GM21786 (cell line): Measurements from ENCODE around the gene MOV10L1.

Source experiments
- ATAC-seq: cut with Tn5 transposase; IDR thresholded peaks from one replicate; pipeline ENCODE4 v1.9.1; 2021; ENCODE audit not compliant: unreplicated experiment

The MOV10L1 gene

DNA sequence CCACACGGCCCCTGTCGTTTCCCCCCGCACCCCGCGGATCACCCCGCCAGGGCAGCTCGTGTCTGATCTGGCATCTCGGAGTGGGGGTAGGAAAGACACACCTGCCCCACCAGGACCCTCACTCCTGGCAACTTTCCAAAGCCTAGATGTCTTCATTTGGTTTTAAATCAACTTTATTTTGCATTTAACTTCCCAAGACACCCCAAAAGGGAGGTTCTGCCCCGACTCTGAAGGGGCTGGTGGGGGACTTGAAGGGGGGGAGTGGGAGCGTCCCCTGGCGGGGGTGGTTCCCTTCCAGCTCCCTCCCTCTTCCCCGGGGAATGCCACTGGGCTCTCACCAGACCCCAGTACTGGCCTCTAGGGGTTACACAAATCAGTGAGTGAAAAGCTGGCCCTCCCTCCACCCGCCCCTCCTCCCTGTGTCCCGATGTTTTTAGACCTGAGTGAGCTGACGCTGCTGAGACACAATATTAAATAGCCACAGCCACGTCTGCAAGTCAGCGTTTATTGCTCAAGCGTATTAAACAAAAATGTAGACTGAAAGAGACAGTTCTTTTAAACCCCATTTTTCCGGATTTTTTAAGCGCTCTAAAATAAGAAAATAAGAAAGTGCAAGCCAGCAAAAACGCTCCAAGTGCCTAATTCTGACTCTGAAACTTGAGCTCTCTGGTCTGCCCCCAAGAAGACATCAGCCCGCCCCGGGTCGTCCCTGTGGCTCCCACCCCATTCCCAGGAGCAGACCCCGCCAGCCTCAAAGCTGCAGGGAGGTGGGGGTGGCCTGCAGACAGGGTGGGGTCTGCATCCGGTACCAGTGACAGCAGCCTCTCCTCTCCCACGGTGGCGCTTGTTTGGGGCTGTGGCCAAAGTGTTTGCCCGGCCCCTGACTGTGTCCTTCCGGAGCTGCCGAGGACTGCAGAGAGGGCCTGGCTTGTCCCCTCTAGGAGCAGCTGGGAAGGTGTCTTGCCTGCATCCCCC is 30.6 kb upstream of the MOV10L1 start:
- ATAC-seq = no peak

DNA sequence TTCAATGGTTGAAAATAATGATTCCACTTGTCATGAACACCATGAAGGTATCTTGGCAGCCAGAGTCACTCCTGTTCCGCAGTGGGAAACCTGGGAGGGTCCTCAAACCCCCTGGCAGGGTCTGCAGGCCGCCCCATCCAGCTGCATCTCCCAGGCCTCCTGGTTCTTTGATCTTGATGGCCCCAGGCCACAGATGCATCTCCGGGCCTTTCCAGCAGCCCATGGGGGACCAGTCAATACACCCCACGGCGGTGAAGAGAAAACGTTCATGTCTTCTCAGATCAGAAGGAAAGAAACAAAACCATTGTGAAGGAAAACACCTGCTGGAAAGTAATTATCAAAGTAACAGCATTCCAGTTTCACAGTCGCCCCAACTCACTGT is 29.9 kb upstream of the MOV10L1 start:
- ATAC-seq = no peak

DNA sequence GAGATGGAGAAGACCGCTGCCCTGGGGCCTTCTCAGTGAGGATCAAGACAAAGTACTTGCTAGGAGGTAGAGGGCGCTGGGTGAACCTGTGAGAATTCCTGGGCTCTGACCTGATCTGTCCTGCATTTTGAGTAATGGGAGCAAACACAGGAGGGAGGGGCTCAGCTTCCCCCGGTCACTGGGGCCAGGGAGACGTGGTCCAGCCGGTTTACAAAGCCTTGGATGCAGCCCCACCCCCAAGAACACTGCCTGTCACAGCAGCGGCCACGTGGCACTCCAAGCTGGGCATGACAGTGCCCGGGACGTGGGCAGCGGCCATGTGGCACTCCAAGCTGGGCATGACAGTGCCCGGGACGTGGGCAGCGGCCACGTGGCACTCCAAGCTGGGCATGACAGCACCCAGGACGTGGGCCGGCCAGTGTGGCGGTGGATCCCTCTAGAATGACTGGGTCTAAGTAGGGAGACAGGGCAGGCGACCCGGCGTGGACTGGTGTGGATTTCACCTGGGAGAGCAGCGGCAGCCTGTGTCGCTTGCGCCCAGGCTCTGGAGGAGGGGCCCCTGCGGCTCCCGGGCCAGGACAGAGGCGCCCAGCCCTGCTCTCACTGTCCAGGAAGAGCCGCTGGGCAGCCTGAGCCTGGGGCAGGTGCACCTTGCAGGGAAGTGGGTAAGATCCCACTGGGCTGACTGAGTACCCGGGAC is 29.2 kb upstream of the MOV10L1 start:
- ATAC-seq = no peak

DNA sequence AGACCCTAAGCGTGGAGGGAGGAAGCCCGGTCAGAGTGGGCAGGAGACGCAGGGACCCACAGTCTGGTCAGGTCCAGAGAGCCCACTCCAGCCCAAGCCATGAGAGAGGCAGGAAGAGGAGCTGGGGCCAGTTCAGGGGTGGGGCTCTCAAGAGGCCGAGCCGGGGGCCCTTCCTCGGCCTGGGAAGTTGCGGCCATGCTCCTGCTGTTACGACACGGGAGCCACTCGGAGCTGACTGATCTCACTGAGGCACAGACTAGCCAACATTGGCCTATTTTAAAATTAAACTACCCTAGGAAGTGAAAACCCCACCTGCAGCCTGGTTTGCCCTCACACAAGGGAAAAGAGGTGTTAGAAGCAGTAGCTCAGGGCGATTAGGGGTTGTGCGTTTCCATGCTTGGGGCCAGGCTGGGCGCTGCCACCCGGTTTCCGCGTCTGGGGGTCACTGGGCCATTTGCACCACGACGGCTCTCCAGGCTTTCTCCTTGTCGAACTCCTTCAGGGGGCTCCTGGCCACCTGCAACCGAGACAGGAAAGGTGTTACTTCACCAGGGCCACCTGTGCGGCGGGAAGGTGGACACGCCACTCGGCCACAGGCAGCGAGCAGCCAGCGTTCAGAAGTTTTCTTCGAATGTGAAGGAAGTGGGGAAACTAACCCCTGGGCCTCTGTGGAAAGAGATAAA is 28.5 kb upstream of the MOV10L1 start:
- ATAC-seq = no peak

DNA sequence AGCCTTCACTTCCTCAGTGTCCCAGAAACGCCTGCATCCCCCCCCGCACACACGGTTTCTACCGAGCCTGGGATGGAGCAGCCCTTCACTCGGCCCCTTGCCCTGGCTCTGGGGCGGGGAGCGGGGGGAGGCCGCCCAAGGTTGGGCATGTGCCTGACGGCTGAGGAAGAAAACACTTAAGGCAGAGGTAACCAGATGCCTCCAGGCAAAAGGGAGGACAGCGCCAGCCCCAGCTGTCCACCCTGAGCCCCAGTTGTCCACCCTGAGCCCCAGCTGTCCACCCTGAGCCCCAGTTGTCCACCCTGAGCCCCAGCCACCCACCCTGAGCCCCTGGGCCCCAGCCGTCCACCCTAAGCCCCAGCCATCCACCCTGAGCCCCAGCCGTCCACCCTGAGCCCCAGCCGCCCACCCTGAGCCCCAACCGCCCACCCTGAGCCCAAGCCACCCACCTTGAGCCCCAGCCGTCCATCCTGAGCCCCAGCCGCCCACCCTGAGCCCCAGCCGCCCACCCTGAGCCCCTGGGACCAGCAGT is 27.9 kb upstream of the MOV10L1 start:
- no peak for ATAC-seq

DNA sequence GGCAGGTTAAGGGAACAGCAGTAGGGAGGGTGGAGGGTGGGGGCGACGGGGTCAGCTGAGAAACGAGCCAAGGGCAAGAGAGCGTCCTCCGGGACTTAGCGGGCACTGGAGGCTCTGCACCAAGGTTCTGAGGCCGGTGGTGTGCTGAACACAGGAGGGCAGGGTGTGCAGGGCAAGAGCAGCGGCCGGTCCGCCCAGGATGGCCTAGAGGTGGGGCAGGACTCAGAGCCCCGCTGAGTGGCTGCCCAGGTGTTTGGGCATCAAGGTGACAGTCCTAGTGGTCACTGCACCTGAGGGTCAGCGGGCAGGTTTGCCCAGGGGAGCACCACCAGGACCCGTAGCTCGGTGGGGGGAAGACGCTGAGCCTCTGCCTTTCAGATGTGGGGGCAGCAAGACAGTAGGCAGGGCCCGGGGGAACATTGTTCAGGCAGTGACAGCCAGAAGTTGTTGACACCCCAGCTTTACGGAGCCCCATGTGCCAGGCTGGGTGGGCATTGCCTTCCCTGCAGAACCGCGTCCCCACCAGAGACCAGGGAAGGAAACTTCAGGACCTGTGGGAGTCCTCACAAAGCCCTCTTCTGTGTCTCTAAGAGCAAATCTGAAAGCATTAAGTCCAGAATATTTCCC is 27.2 kb upstream of the MOV10L1 start:
- no peak for ATAC-seq

DNA sequence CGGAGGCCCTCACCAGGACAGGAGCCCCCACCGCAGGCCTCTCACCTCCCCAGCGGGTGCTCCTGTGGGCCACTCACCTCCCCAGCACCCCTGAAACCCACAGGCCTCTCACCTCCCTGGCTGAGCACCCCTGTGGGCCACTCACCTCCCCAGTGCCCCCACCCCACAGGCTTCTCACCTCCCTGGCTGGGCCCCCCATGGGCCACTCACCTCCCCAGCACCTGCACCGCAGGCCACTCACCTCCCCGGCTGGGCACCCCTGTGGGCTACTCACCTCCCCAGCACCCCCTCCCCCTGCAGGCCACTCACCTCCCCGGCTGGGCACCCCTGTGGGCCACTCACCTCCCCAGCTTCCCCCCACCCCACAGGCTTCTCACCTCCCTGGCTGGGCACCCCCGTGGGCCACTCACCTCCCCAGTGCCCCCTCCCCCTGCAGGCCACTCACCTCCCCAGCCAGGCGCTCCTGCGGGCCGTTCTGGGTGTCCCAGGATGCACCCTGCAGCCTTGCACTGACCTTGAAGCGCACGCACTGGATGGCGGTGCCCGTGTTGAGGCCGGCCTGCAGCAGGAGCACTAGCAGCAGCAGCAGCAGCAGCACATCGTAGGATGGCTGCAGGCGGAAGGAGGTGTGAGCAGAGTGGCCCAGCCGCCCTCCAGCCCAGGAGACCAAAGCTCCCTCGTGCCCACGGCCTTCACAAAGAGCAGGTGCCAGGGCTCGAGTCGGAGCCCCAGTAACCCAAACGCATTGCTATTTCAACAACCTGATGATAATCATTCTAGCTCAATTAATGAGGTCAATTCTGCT is 26.0 kb upstream of the MOV10L1 start:
- no peak for ATAC-seq

DNA sequence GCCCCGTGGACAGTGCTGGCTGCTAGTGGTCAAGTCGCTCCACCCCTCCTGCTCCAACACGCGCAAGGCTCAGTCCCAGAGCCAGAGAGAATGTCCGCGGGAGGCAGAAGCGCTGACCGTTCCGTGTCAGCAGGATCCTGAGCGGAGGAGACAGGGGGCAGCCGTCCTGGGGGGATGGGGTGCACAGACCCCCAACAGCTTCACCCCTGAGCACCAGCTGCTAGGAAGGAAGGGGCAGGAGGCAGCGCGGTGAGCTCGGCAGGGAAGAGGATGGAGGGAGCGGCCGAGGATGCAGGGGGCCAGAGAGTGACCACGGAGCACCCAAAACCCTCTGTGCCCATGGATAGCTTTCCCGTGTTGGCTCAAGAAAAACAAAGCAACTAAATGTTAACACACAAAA is 25.4 kb upstream of the MOV10L1 start:
- no peak for ATAC-seq

DNA sequence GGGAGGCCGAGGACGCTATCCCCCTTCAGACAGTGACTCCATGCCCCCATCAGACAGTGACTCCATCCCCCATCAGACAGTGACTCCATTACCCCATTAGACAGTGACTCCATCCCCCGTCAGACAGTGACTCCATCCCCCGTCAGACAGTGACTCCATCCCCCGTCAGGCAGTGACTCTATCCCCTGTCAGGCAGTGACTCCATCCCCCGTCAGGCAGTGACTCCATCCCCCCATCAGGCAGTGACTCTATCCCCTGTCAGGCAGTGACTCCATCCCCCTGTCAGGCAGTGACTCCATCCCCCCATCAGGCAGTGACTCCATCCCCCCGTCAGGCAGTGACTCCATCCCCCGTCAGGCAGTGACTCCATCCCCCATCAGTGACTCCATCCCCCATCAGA is 22.6 kb upstream of the MOV10L1 start:
- ATAC-seq = no peak

DNA sequence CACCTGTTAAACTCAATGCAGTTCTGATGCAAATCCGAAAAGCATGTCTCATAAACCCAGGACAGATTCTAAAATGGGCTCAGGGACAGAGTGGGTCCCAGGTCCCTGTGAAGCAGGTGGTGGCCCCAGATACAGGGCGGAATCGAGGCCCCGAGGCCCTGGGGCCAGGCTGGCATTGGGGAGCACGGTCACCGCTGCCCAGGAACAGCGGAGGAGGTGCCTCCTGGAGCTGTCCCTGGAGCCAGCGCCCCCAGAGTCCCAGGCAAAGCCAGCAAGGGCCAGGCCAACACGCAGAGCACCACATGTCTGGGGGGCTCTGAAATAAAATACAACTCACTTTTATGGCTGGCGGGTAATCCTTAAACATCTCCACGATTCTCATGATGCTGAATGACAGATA is 21.7 kb upstream of the MOV10L1 start:
- no peak for ATAC-seq

DNA sequence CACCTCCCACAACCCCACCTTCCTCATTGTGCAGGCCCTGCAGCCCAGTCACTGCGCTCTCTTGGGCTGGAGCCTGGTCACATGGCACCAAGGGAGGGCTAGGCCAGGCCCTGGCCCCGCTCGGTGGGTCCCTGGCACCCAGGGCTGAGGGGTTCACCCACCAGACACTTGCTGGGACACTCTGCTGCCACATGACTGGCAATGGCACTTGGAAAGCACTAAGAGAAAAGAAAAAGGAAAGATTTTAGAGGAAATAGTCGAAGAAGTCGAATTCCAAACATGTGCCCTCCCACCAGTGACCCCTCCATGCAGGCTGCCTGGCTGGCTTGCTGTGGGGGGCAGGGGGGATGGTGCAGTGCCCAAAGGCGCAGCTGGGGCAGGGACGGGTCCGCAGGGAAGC is 19.4 kb upstream of the MOV10L1 start:
- no peak for ATAC-seq

DNA sequence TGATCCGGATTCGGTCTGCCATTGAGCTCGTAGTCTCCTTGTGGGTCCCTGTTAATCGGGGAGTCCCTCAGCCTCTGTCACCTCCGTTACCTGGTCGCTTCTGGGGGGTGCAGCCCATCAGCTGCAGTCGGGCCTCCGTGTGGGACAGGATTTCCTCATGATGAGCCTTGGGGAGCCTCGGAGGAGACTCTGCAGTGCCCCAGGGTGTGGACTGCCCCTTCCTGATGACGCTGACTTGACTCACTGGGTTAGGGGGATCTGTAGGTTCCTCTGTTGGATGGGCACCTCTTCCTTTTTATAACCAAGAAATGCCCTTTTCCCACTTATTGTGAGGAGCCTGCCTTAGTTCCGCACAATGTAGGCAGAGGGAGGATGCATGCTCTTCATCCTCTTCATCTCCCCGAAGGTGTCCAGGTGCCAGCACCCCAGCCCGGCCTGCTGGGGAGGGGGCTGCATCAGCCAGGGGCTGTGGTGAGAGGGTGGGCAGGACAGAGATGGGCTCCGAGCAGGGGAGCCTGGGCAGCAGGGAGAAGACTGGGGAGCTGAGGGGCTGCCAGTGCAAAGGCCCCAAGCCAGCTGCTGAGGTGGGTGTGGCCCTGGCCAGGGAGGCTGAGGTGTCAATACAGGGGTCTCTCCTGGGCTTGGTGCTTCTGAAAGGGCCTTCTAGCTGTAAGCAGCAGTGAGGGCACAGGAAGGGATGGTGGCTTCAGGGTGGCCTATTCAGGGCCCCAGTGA is 18.2 kb upstream of the MOV10L1 start:
- ATAC-seq = no peak

DNA sequence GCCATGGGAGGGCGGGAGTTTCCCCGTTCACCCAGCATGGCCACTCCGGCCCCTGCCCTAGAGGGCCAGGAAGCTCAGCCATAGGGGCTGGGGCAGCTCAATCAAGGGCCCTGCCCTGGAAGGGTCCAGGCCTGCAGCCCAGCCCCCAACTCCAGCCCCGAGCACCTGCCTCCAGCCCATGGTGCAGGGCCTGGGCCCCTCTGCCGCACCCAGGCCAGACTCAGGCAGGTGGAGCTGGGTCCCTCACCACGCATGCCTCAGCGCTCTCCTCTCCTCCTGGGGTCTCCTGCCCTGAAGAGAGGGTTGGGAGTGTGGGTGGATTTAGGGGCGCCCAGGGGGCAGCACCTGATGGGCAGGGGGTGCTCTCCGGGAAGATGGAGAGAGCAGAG is 17.6 kb upstream of the MOV10L1 start:
- ATAC-seq = no peak

DNA sequence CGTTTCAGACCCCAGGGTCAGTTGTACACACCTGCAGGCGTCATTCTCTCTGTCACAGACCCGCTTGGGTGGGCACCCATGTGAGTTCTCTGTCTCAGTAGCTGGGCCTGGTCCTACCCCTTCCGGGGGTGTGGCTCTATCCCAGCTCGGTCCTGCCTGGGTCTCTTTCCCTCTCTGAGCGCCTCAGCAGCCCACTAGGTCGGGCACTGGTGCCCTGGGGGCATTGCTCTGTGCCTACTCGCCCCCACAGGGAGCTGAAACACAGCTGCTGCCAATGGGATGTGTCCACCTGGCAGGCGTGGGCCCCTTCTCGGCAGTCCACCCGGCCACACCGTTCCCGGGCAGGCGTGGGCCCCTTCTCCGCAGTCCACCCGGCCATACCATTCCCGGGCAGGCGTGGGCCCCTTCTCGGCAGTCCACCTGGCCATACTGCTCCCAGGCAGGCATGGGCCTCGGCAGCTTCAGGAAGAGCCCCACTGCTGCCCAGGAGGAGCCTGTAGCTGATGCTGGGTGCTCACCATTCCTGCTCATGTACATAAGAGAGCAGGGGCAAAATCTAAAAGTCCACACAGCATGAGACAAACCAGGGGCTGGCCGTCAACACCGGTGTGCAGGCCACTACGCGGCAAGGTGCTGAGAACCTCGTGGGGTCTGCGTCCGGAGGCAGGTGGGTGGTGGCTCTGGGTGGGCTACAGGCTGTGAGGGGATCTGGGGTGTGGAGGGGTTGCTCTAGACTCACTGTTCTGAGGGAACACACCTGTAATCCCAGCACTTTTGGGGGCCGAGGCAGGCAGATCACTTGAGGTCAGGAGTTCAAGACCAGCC is 16.9 kb upstream of the MOV10L1 start:
- no peak for ATAC-seq

DNA sequence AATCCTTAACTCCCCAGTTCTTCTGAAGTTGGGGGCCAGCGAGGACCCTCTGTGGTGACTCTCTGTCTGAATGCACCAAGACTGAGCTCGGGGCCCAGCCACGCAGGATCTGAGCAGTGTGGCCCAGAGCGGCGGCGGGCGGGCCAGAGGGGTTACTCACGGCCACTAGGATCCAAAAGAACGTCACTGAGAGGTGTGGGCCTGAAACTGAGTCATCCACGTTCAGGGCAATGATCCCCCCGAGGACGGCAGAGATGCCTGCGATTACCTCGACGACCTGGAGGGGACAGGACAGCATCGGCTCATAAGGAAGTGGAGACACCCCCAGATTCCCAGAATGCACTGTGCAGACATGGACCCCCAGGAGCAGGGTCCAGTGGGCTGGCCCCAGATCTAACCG is 15.8 kb upstream of the MOV10L1 start:
- ATAC-seq = no peak

DNA sequence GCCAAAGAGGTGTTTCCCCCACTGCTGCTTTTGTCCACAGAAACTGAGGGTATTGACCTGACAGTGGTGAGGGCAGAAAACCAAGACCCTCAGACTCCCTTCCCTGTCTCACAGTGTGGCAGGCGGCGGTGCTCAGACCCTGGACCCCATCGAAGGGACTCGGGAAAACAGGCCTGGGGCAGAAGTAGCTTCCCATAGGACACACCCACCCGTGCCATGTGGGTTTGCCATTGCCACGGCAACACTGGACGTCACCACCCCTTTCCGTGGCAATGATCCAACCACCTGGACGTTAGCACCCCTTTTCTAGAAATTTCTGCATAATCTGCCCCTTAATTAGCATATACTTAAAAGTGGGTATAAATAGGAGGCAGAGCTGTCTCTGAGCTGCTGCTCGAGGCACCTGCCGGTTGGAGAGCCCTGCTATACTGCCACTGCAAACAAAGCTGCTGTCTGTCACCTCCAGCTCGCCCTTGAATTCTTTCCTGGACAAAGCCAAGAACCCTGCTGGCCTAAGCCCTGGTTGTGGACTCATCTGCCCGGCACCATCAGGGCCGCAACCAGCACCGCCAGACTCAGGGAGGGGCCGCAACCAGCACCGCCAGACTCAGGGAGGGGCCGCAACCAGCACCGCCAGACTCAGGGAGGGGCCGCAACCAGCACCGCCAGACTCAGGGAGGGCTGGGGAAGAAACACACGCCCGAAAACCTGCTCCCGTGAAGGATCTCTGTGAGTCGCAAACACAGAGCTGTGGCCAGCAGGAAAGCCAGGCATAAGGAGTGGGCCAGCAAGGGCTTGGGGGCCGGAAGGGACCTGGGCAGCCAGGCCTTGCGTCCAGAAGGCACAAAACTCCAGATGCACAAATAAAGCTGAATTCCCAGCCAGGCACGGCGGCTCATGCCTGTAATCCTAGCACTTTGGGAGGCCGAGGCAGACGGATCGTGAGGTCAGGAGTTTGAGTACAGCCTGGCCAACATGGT is 15.0 kb upstream of the MOV10L1 start:
- no peak for ATAC-seq
